Rectal smooth muscle tissue (tissue), 1 donor: ENCODE results near the gene SLC35D1.

ENCODE experiments used
- H3K27ac ChIP-seq: one replicate; pipeline ENCODE4 v1.7.0; 2013; ENCODE audit warnings: low read depth, low read length, inconsistent platforms
- H3K27me3 ChIP-seq: one replicate; pipeline ENCODE4 v1.7.0; 2013; ENCODE audit warnings: low read length; ENCODE audit not compliant: control insufficient read depth, insufficient read depth
- H3K36me3 ChIP-seq: one replicate; pipeline ENCODE4 v1.7.0; 2013; ENCODE audit warnings: low read length; ENCODE audit not compliant: control insufficient read depth, insufficient read depth
- H3K4me1 ChIP-seq: one replicate; pipeline ENCODE4 v1.7.0; 2013; ENCODE audit warnings: low read length; ENCODE audit not compliant: control insufficient read depth, insufficient read depth
- H3K4me3 ChIP-seq: one replicate; pipeline ENCODE4 v1.7.0; 2013; ENCODE audit warnings: low read length
- H3K9ac ChIP-seq: one replicate; pipeline ENCODE4 v1.7.0; 2013; ENCODE audit warnings: low read length

The SLC35D1 gene

GRCh38 chr1:67053785-67054772 lies at the start of gene SLC35D1:
TSS of gene SLC35D1 (minus strand) at chr1:67054148. CDS start at chr1:67054013, 135 bp downstream.
- H3K4me3 ChIP-seq, result peak within 1 kb of the TSS; percentile 96
- peaks cover 5% of the 10 kb centered on the region for H3K4me1 ChIP-seq
- peaks cover 2% of the 10 kb centered on the region for H3K36me3 ChIP-seq
- no peaks in the 10 kb centered on the region for H3K27me3 ChIP-seq
- peak within 1 kb of the TSS; percentile 96 for H3K27ac ChIP-seq
- H3K9ac ChIP-seq, result peak within 1 kb of the TSS; percentile 97

GRCh38 chr1:67103548-67103947 lies 49.6 kb upstream of the SLC35D1 start:
- Histone ChIP-seq H3K4me1 (no peaks in the 10 kb centered on the region), H3K36me3 (no peaks in the 10 kb centered on the region), H3K27ac (no peak overlapping the region), H3K4me3 (no peak overlapping the region), H3K27me3 (no peaks in the 10 kb centered on the region), H3K9ac (no peak overlapping the region)

- Histone ChIP-seq H3K4me3 (no peak overlapping the region), H3K4me1 (no peaks in the 10 kb centered on the region), H3K36me3 (no peaks in the 10 kb centered on the region), H3K27ac (no peak overlapping the region), H3K9ac (no peak overlapping the region), H3K27me3 (no peaks in the 10 kb centered on the region)
These were observed 46.9 kb upstream of the SLC35D1 start for GRCh38 chr1:67100833-67101232.

- Histone ChIP-seq H3K4me1 (no peaks in the 10 kb centered on the region), H3K27ac (no peak overlapping the region), H3K36me3 (no peaks in the 10 kb centered on the region), H3K9ac (no peak overlapping the region), H3K27me3 (no peaks in the 10 kb centered on the region), H3K4me3 (no peak overlapping the region)
These were observed 43.4 kb upstream of the SLC35D1 start for GRCh38 chr1:67097305-67097704.

GRCh38 chr1:67094191-67094590 lies 40.2 kb upstream of the SLC35D1 start:
- H3K27me3 ChIP-seq, result no peaks in the 10 kb centered on the region
- H3K36me3 ChIP-seq, result no peaks in the 10 kb centered on the region
- H3K4me1 ChIP-seq, result no peaks in the 10 kb centered on the region
- no peak overlapping the region for H3K4me3 ChIP-seq
- H3K27ac ChIP-seq, result no peak overlapping the region
- H3K9ac ChIP-seq, result no peak overlapping the region

- no peaks in the 10 kb centered on the region for H3K4me1 ChIP-seq
- H3K36me3 ChIP-seq, result no peaks in the 10 kb centered on the region
- no peaks in the 10 kb centered on the region for H3K27me3 ChIP-seq
- no peak overlapping the region for H3K27ac ChIP-seq
- H3K9ac ChIP-seq, result no peak overlapping the region
- H3K4me3 ChIP-seq, result no peak overlapping the region
These were observed 35.8 kb upstream of the SLC35D1 start for GRCh38 chr1:67089685-67090208.

- no peaks in the 10 kb centered on the region for H3K4me1 ChIP-seq
- no peak overlapping the region for H3K9ac ChIP-seq
- no peaks in the 10 kb centered on the region for H3K36me3 ChIP-seq
- no peak overlapping the region for H3K27ac ChIP-seq
- no peaks in the 10 kb centered on the region for H3K27me3 ChIP-seq
- H3K4me3 ChIP-seq, result no peak overlapping the region
These were observed 34.5 kb upstream of the SLC35D1 start for GRCh38 chr1:67088440-67088839.

GRCh38 chr1:67085326-67085725 lies 31.4 kb upstream of the SLC35D1 start:
- Histone ChIP-seq H3K36me3 (no peaks in the 10 kb centered on the region), H3K27me3 (no peaks in the 10 kb centered on the region), H3K9ac (no peak overlapping the region), H3K27ac (no peak overlapping the region), H3K4me1 (no peaks in the 10 kb centered on the region), H3K4me3 (no peak overlapping the region)

- H3K4me3 ChIP-seq, result no peak overlapping the region
- no peaks in the 10 kb centered on the region for H3K36me3 ChIP-seq
- H3K4me1 ChIP-seq, result no peaks in the 10 kb centered on the region
- no peak overlapping the region for H3K9ac ChIP-seq
- no peak overlapping the region for H3K27ac ChIP-seq
- no peaks in the 10 kb centered on the region for H3K27me3 ChIP-seq
These were observed 30.9 kb upstream of the SLC35D1 start for GRCh38 chr1:67084765-67085318.

- Histone ChIP-seq H3K9ac (no peak overlapping the region), H3K4me3 (no peak overlapping the region), H3K27ac (no peak overlapping the region), H3K27me3 (no peaks in the 10 kb centered on the region), H3K4me1 (no peaks in the 10 kb centered on the region), H3K36me3 (no peaks in the 10 kb centered on the region)
These were observed 24.3 kb upstream of the SLC35D1 start for GRCh38 chr1:67078291-67078690.

- Histone ChIP-seq H3K27ac (no peak overlapping the region), H3K27me3 (no peaks in the 10 kb centered on the region), H3K4me1 (no peaks in the 10 kb centered on the region), H3K36me3 (no peaks in the 10 kb centered on the region), H3K9ac (no peak overlapping the region), H3K4me3 (no peak overlapping the region)
These were observed 23.6 kb upstream of the SLC35D1 start for GRCh38 chr1:67077593-67077992.

- H3K9ac ChIP-seq, result no peak overlapping the region
- H3K27ac ChIP-seq, result no peak overlapping the region
- no peak overlapping the region for H3K4me3 ChIP-seq
- H3K27me3 ChIP-seq, result no peaks in the 10 kb centered on the region
- no peaks in the 10 kb centered on the region for H3K36me3 ChIP-seq
- no peaks in the 10 kb centered on the region for H3K4me1 ChIP-seq
These were observed 18.8 kb upstream of the SLC35D1 start for GRCh38 chr1:67072749-67073148.
